ENCODE measurements around the gene PRDX6.

GRCh38 chr1:173502104-173502503, 25.0 kb downstream of the PRDX6 start:
- no peak for TF ChIP-seq EZH2 (optimal IDR thresholded peaks at IDR 0.05; ENCODE audit: low read depth, low read length)
- TF ChIP-seq CTCF (IDR thresholded peaks at IDR 0.05; ENCODE audit: low read length), result no peak
- no peak for TF ChIP-seq EZH2phosphoT487 (IDR thresholded peaks at IDR 0.05; ENCODE audit: low read length)
